ENCODE measurements around the gene IFT57.

DNA sequence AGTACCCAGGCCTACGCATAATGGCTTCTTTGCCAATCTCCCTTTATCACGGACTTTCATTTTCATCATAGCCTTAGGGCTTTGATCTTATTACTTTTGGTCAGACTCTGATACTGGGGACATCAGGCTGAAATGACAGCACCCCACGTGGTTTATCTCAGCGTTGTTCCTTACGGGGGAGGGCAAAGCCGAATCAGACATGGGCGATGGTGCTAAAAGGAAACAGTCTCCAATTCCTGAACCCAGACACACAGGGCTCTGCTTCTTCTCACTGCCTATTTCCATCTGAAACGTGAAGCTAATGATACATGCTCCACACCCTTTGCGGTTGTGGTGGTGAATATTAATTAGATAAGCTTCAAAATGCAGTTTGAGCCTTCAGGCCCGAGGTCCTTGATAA, 72.0 kb downstream of the IFT57 start:
- TF ChIP-seq, protein P1, sequence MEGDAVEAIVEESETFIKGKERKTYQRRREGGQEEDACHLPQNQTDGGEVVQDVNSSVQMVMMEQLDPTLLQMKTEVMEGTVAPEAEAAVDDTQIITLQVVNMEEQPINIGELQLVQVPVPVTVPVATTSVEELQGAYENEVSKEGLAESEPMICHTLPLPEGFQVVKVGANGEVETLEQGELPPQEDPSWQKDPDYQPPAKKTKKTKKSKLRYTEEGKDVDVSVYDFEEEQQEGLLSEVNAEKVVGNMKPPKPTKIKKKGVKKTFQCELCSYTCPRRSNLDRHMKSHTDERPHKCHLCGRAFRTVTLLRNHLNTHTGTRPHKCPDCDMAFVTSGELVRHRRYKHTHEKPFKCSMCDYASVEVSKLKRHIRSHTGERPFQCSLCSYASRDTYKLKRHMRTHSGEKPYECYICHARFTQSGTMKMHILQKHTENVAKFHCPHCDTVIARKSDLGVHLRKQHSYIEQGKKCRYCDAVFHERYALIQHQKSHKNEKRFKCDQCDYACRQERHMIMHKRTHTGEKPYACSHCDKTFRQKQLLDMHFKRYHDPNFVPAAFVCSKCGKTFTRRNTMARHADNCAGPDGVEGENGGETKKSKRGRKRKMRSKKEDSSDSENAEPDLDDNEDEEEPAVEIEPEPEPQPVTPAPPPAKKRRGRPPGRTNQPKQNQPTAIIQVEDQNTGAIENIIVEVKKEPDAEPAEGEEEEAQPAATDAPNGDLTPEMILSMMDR (IDR thresholded peaks at IDR 0.05; ENCODE audit: control extremely low read depth in 1 of 3, insufficient read depth in 1 of 3, low read depth in 1 of 3, low read length in 3 of 3): no peak
- TF ChIP-seq, protein P2, sequence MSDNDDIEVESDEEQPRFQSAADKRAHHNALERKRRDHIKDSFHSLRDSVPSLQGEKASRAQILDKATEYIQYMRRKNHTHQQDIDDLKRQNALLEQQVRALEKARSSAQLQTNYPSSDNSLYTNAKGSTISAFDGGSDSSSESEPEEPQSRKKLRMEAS (IDR thresholded peaks at IDR 0.05): no peak
- TF ChIP-seq RAD21 (IDR thresholded peaks at IDR 0.05 in 1 of 2, conservative IDR thresholded peaks at IDR 0.05 in 1 of 2; ENCODE audit: low read depth in 2 of 2, low read length in 2 of 2) (no peak), EZH2 (IDR thresholded peaks at IDR 0.05; ENCODE audit: low read depth, low read length, severe bottlenecking) (no peak), POLR2A (IDR thresholded peaks at IDR 0.05; ENCODE audit: control extremely low read depth in 1 of 2, low read depth in 2 of 2, low read length in 2 of 2) (no peak; a peak in 1 of 3 replicates), SUZ12 (IDR thresholded peaks at IDR 0.05; ENCODE audit: low read length) (no peak), JUN (IDR thresholded peaks at IDR 0.05; ENCODE audit: low read depth, low read length) (no peak), JUND (IDR thresholded peaks at IDR 0.05; ENCODE audit: low read length) (no peak), POLR2AphosphoS5 (IDR thresholded peaks at IDR 0.05; ENCODE audit: low read depth, low read length) (no peak; the same call in 1 of the 2 replicates), ATF2 (IDR thresholded peaks at IDR 0.05; ENCODE audit: low read length) (no peak)
- TF ChIP-seq, protein P3, sequence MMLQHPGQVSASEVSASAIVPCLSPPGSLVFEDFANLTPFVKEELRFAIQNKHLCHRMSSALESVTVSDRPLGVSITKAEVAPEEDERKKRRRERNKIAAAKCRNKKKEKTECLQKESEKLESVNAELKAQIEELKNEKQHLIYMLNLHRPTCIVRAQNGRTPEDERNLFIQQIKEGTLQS (IDR thresholded peaks at IDR 0.05; ENCODE audit: insufficient read depth, low read depth, low read length): no peak
